C4-2B (cell line): ENCODE measurements around the gene BLMH.

Experiments
- CTCF ChIP-seq: fragments of 450-650 bp; conservative IDR thresholded peaks from 2 replicates; pipeline ENCODE4 v1.5.1; 2017; ENCODE audit warnings: mild to moderate bottlenecking
- ZFX ChIP-seq: fragments of 450-650 bp; IDR thresholded peaks from 2 replicates; pipeline ENCODE4 v1.6.1; 2017

GRCh38 chr17:30210901-30211300 is 80.8 kb downstream of the BLMH start:
- TF ChIP-seq CTCF, result no peak
- TF ChIP-seq ZFX, result no peak
